HepG2 (cell line): ENCODE measurements around the gene FRMD8. TPM values are rescaled to one million over a fixed set of nuclear protein-coding genes. Genes with fewer than 3 reads are reported as not detected.

Source experiments
- CENPX ChIP-seq: sonication (generic); formaldehyde crosslinking; IDR thresholded peaks from 2 replicates; pipeline ENCODE4 v1.9.0; 2021; ENCODE audit warnings: mild to moderate bottlenecking, missing genetic modification reagents, moderate library complexity
- HNF4G ChIP-seq, 2 experiments: sonication (generic) in 1 of 2; formaldehyde crosslinking in 1 of 2; IDR thresholded peaks; 2 replicates each; pipeline versions ENCODE4 v1.4.0 to v1.6.1; 2011 to 2020; ENCODE audit warnings: borderline replicate concordance in 2 of 2, low read depth in 2 of 2, mild to moderate bottlenecking in 2 of 2, low read length in 1 of 2, missing genetic modification reagents in 1 of 2, moderate library complexity in 1 of 2
- HNRNPUL1 ChIP-seq: fragments of 200-400 bp; formaldehyde crosslinking; IDR thresholded peaks from 2 replicates; pipeline ENCODE4 v1.6.1; 2017; ENCODE audit warnings: low read depth, mild to moderate bottlenecking, low read length, moderate library complexity
- JARID2 ChIP-seq: sonication (generic); formaldehyde crosslinking; IDR thresholded peaks from 2 replicates; pipeline ENCODE4 v1.8.1; 2023; ENCODE audit warnings: missing genetic modification reagents, inconsistent platforms; ENCODE audit not compliant: insufficient replicate concordance
- KDM1A ChIP-seq: IDR thresholded peaks from 2 replicates; pipeline ENCODE4 v1.6.1; 2016; ENCODE audit warnings: missing compliant biosample characterization
- LBX2 ChIP-seq: sonication (generic); formaldehyde crosslinking; IDR thresholded peaks from 2 replicates; pipeline ENCODE4 v1.5.0; 2020; ENCODE audit warnings: missing genetic modification reagents, mild to moderate bottlenecking, borderline replicate concordance
- MTA1 ChIP-seq: sonication (generic); formaldehyde crosslinking; IDR thresholded peaks from 2 replicates; pipeline ENCODE4 v1.4.0; 2020; ENCODE audit warnings: missing genetic modification reagents, mild to moderate bottlenecking, borderline replicate concordance
- NPAS2 ChIP-seq: sonication (generic); formaldehyde crosslinking; IDR thresholded peaks from 2 replicates; pipeline ENCODE4 v1.8.0; 2022; ENCODE audit warnings: mild to moderate bottlenecking, missing genetic modification reagents, borderline replicate concordance
- PLRG1 ChIP-seq: fragments of 450-650 bp; conservative IDR thresholded peaks from 2 replicates; pipeline ENCODE4 v1.6.1; 2016
- RFX1 ChIP-seq: fragments of 450-650 bp; IDR thresholded peaks from 2 replicates; pipeline ENCODE4 v1.6.1; 2017
- SIN3B ChIP-seq: fragments of 150-350 bp; IDR thresholded peaks from 2 replicates; pipeline ENCODE4 v1.6.1; 2014; ENCODE audit warnings: low read length
- SNAPC4 ChIP-seq: sonication (generic); formaldehyde crosslinking; IDR thresholded peaks from 2 replicates; pipeline ENCODE4 v1.4.0; 2020; ENCODE audit warnings: mild to moderate bottlenecking, missing genetic modification reagents
- SOX5 ChIP-seq: IDR thresholded peaks from 2 replicates; pipeline ENCODE4 v1.6.1; 2016; ENCODE audit warnings: borderline replicate concordance
- ZNF335 ChIP-seq: sonication (generic); formaldehyde crosslinking; IDR thresholded peaks from 2 replicates; pipeline ENCODE4 v1.4.0; 2020; ENCODE audit warnings: missing genetic modification reagents
- ZNF503 ChIP-seq: sonication (generic); formaldehyde crosslinking; IDR thresholded peaks from 2 replicates; pipeline ENCODE4 v1.4.0; 2020; ENCODE audit warnings: missing genetic modification reagents
- ZNF546 ChIP-seq: sonication (generic); formaldehyde crosslinking; conservative IDR thresholded peaks from 2 replicates; pipeline ENCODE4 v1.8.1; 2023; ENCODE audit warnings: mild to moderate bottlenecking, missing genetic modification reagents
- ZNF616 ChIP-seq: sonication (generic); formaldehyde crosslinking; IDR thresholded peaks from 2 replicates; pipeline ENCODE4 v1.5.0; 2020; ENCODE audit warnings: low read depth, mild to moderate bottlenecking, missing genetic modification reagents
- ZNF629 ChIP-seq: sonication (generic); formaldehyde crosslinking; conservative IDR thresholded peaks from 2 replicates; pipeline ENCODE4 v1.5.0; 2020; ENCODE audit warnings: missing genetic modification reagents
- ZNF704 ChIP-seq: sonication (generic); formaldehyde crosslinking; IDR thresholded peaks from 2 replicates; pipeline ENCODE4 v1.8.1; 2023; ENCODE audit warnings: mild to moderate bottlenecking, inconsistent platforms, moderate library complexity, missing genetic modification reagents, borderline replicate concordance
- ZNF768 ChIP-seq: sonication (generic); formaldehyde crosslinking; IDR thresholded peaks from 2 replicates; pipeline ENCODE4 v1.4.0; 2020; ENCODE audit warnings: missing genetic modification reagents
- ZSCAN29 ChIP-seq: sonication (generic); formaldehyde crosslinking; conservative IDR thresholded peaks from 2 replicates; pipeline ENCODE4 v1.4.0; 2020; ENCODE audit warnings: mild to moderate bottlenecking, missing genetic modification reagents
- polyA plus RNA-seq, 8 experiments: library from polyadenylated mRNA; depleted of rRNA in 3 of 8; stranded (reverse) in 7 of 8; unstranded in 1 of 8; fragments of >200 nt; fragmentation: Illumina TruSeq in 4 of 8; extraction: Trizol in 4 of 8; gene quantifications; 2 replicates each; pipeline versions ENCODE4 v1.2.1 to v1.2.3, GENCODE V29; 2011 to 2016; ENCODE audit warnings: low read depth in 4 of 8, missing spikeins in 1 of 8, mixed read lengths in 1 of 8; ENCODE audit not compliant: insufficient read depth in 1 of 8
- total RNA-seq, 5 experiments: library from RNA; depleted of rRNA; stranded (reverse); fragments of >200 nt; fragmentation: Illumina TruSeq; extraction: Trizol; gene quantifications; 2 replicates each; pipeline ENCODE4 v1.2.3, GENCODE V29; 2016; ENCODE audit warnings: low read depth in 1 of 5

The FRMD8 gene
- total and polyA plus RNA-seq, 2 of the 13 experiments (the other 11 are each of a cell fraction or from before 2014, with no cell fraction given), result 5.8 to 20.6 TPM

- TF ChIP-seq ZNF503 (peak; percentile 85), MTA1 (CRISPR knock-in tag) (peak; percentile 24; the same call in 1 of the 2 replicates), ZNF704 (CRISPR knock-in tag) (no peak), LBX2 (no peak), JARID2 (no peak), PLRG1 (no peak), ZSCAN29 (CRISPR knock-in tag) (no peak; the same call in 1 of the 2 replicates), RFX1 (no peak), ZNF335 (CRISPR knock-in tag) (peak; percentile 79), ZNF546 (CRISPR knock-in tag) (no peak; the same call in 1 of the 2 replicates), ZNF768 (0 out of 2 replicates have a peak, but pooled peaks have one; percentile 34), SNAPC4 (no peak), NPAS2 (CRISPR knock-in tag) (no peak), SIN3B (0 out of 2 replicates have a peak, but pooled peaks have one; percentile 49), SOX5 (CRISPR knock-in tag) (peak; percentile 52; the same call in 1 of the 2 replicates), CENPX (no peak), ZNF629 (CRISPR knock-in tag) (no peak; the same call in 1 of the 2 replicates), KDM1A (CRISPR knock-in tag) (no peak), HNF4G (IDR thresholded peaks at IDR 0.05; ENCODE audit: borderline replicate concordance, low read depth, low read length) (peak; percentile 84), HNF4G (CRISPR knock-in tag; IDR thresholded peaks at IDR 0.05; ENCODE audit: borderline replicate concordance, low read depth) (peak; percentile 74; the same call in 1 of the 2 replicates), HNRNPUL1 (no peak), ZNF616 (no peak)
Observed at GRCh38 chr11:65420979-65421793, 34.7 kb downstream of the FRMD8 start (continued).
